K562 (cell line): ENCODE measurements around the gene SCN7A. TPM values are rescaled to one million over a fixed set of nuclear protein-coding genes. Genes with fewer than 3 reads are reported as not detected.

ENCODE experiments used
- ATAC-seq: fragments of 200-7000 bp; cut with Tn5 transposase; 3 replicates; pipeline ENCODE4 v1.9.1; 2020; ENCODE audit warnings: moderate library complexity
- BruUV-seq: library from RNA; stranded (reverse); fragments of 400-500 nt; replicated peaks from 2 replicates; lab custom pipeline; 2021; lab: Mats Ljungman, UMichigan
- CTCF ChIA-PET: fragments of 300-600 bp; formaldehyde crosslinking; extraction: SDS; loops from one replicate; lab custom pipeline; 2021; ENCODE audit warnings: low intra/inter-chr PET ratio; lab: Yijun Ruan, JAX
- POLR2A ChIA-PET: fragments of 300-600, 350-650 bp; sonication (Branson Sonifier 250); formaldehyde crosslinking; extraction: SDS; loops from one replicate; lab custom pipeline; 2021; ENCODE audit warnings: antibody characterized with exemption, inconsistent platforms; lab: Yijun Ruan, JAX
- DNase-seq, 4 experiments: peaks; one replicate each; pipeline versions ENCODE4 v3.0.0 to v3.0.0-alpha.2; 2011 to 2018; ENCODE audit warnings: low spot score in 3 of 4, mixed read lengths in 3 of 4; ENCODE audit errors: extremely low read depth in 1 of 4
- FAIRE-seq: peaks from 2 replicates; lab custom pipeline; 2011; peaks lifted over from hg19 to GRCh38; lab: Jason Lieb, UNC
- H2AFZ ChIP-seq: 2 replicates; pipeline ENCODE4 v1.6.0; 2011; ENCODE audit warnings: low read depth, low read length, control low read depth, inconsistent platforms
- H3K27ac ChIP-seq: fragments of 200-600 bp; 3 replicates; pipeline ENCODE4 v1.8.0; 2011; ENCODE audit warnings: low read depth, mild to moderate bottlenecking, control low read depth, inconsistent platforms, low read length, moderate library complexity, mixed read lengths; ENCODE audit errors: extremely low read depth
- H3K27me3 ChIP-seq, 2 experiments: fragments of 300-600 bp in 1 of 2; 2 replicates in 1 of 2; 3 replicates in 1 of 2; pipeline versions ENCODE4 v1.6.0 to v1.8.0; 2011; ENCODE audit warnings: inconsistent platforms in 2 of 2, low read length in 2 of 2, mild to moderate bottlenecking in 1 of 2, mixed read lengths in 1 of 2, moderate library complexity in 1 of 2; ENCODE audit not compliant: control insufficient read depth in 2 of 2, insufficient read depth in 2 of 2
- H3K36me3 ChIP-seq: fragments of 300-600 bp; 3 replicates; pipeline ENCODE4 v1.8.0; 2011; ENCODE audit warnings: mild to moderate bottlenecking, low read length, inconsistent platforms; ENCODE audit not compliant: control insufficient read depth, insufficient read depth
- H3K4me1 ChIP-seq, 2 experiments: fragments of 200-600 bp in 1 of 2; replicated peaks in 1 of 2; 2 replicates in 1 of 2; 3 replicates in 1 of 2; pipeline versions ENCODE4 v1.5.1 to v1.8.0; 2011; ENCODE audit warnings: inconsistent platforms in 2 of 2, low read length in 2 of 2, mild to moderate bottlenecking in 1 of 2, mixed read lengths in 1 of 2, moderate library complexity in 1 of 2; ENCODE audit not compliant: control insufficient read depth in 2 of 2, insufficient read depth in 2 of 2
- H3K4me2 ChIP-seq: 2 replicates; pipeline ENCODE4 v1.6.1; 2011; ENCODE audit warnings: low read length, control low read depth, inconsistent platforms, mixed read lengths; ENCODE audit not compliant: insufficient read depth
- H3K4me3 ChIP-seq: fragments of 200-600 bp; sonication (generic), shearing (Covaris generic); 2 replicates; pipeline ENCODE4 v1.5.1; 2016; ENCODE audit warnings: control low read depth, inconsistent platforms
- H3K79me2 ChIP-seq: fragments of 200-600 bp; 3 replicates; pipeline ENCODE4 v1.8.0; 2011; ENCODE audit warnings: low read length, inconsistent platforms; ENCODE audit not compliant: control insufficient read depth, insufficient read depth
- H3K9ac ChIP-seq, 2 experiments: 2 replicates each; pipeline versions ENCODE4 v1.6.0 to v1.6.1; 2011; ENCODE audit warnings: low read depth in 2 of 2, low read length in 2 of 2, control low read depth in 1 of 2, inconsistent platforms in 1 of 2, mild to moderate bottlenecking in 1 of 2, mixed read lengths in 1 of 2; ENCODE audit not compliant: insufficient read depth in 1 of 2
- H3K9me1 ChIP-seq: one replicate; pipeline ENCODE4 v1.6.0; 2011; ENCODE audit warnings: inconsistent platforms, mild to moderate bottlenecking, low read length, moderate library complexity; ENCODE audit not compliant: control insufficient read depth, insufficient read depth
- H3K9me3 ChIP-seq: replicated peaks from 2 replicates; pipeline ENCODE4 v1.5.1; 2011; ENCODE audit warnings: low read depth, low read length, inconsistent platforms; ENCODE audit not compliant: control insufficient read depth, insufficient read depth
- H4K20me1 ChIP-seq: replicated peaks from 2 replicates; pipeline ENCODE4 v1.6.1; 2011; ENCODE audit warnings: low read length, inconsistent platforms, mixed read lengths; ENCODE audit not compliant: control insufficient read depth, insufficient read depth
- ARHGAP35 ChIP-seq: fragments of 450-650 bp; IDR thresholded peaks from 2 replicates; pipeline ENCODE4 v1.6.1; 2018; ENCODE audit not compliant: partially characterized antibody
- CBX1 ChIP-seq: sonication (generic); IDR thresholded peaks from 2 replicates; pipeline ENCODE4 v1.6.1; 2016; ENCODE audit warnings: antibody characterized with exemption, low read depth, mild to moderate bottlenecking
- DIDO1 ChIP-seq: fragments of 450-650 bp; IDR thresholded peaks from 2 replicates; pipeline ENCODE4 v1.6.1; 2016; ENCODE audit warnings: low read depth, missing biosample characterization, missing genetic modification characterization
- E2F6 ChIP-seq, 2 experiments: IDR thresholded peaks; 2 replicates each; pipeline ENCODE4 v1.6.1; 2011; ENCODE audit warnings: borderline replicate concordance in 1 of 2, control low read depth in 1 of 2, low read depth in 1 of 2, low read length in 1 of 2, mild to moderate bottlenecking in 1 of 2, mixed read lengths in 1 of 2, moderate library complexity in 1 of 2; ENCODE audit not compliant: insufficient read depth in 1 of 2, insufficient read length in 1 of 2, poor library complexity in 1 of 2, severe bottlenecking in 1 of 2; ENCODE audit errors: extremely low read depth in 1 of 2
- ELF2 ChIP-seq: fragments of 250-450 bp; sonication (Bioruptor Pico); IDR thresholded peaks from 2 replicates; pipeline ENCODE4 v1.5.0; 2021; ENCODE audit warnings: mild to moderate bottlenecking
- HCFC1 ChIP-seq: IDR thresholded peaks from 2 replicates; pipeline ENCODE4 v1.6.1; 2012; ENCODE audit warnings: low read depth, low read length, improper control_type of control experiment
- KDM1A ChIP-seq, 2 experiments: fragments of 450-650 bp; IDR thresholded peaks; 2 replicates each; pipeline ENCODE4 v1.6.1; 2016; ENCODE audit warnings: mild to moderate bottlenecking in 2 of 2
- SMC3 ChIP-seq: conservative IDR thresholded peaks from 2 replicates; pipeline ENCODE4 v1.6.1; 2011; ENCODE audit warnings: low read depth, low read length, improper control_type of control experiment; ENCODE audit not compliant: insufficient read depth
- SRSF1 ChIP-seq: fragments of 200-400 bp; formaldehyde crosslinking; IDR thresholded peaks from 2 replicates; pipeline ENCODE4 v1.6.1; 2017; ENCODE audit warnings: mild to moderate bottlenecking, low read depth, low read length, moderate library complexity
- SUPT5H ChIP-seq: fragments of 450-650 bp; IDR thresholded peaks from 2 replicates; pipeline ENCODE4 v1.6.1; 2016
- TOE1 ChIP-seq, 2 experiments: fragments of 450-650 bp in 1 of 2; sonication (generic) in 1 of 2; formaldehyde crosslinking in 1 of 2; IDR thresholded peaks; 2 replicates each; pipeline versions ENCODE4 v1.7.1 to v1.8.0; 2016 to 2022; ENCODE audit warnings: borderline replicate concordance in 2 of 2, mild to moderate bottlenecking in 2 of 2, antibody characterized with exemption in 1 of 2, inconsistent platforms in 1 of 2, low read depth in 1 of 2, missing genetic modification reagents in 1 of 2, moderate library complexity in 1 of 2
- ZBTB7A ChIP-seq: IDR thresholded peaks from 2 replicates; pipeline ENCODE4 v1.6.1; 2011; ENCODE audit warnings: low read depth, mild to moderate bottlenecking, low read length, moderate library complexity, borderline replicate concordance; ENCODE audit not compliant: control insufficient read depth
- ZKSCAN3 ChIP-seq: fragments of 250-450 bp; sonication (Bioruptor Pico); IDR thresholded peaks from 2 replicates; pipeline ENCODE4 v1.4.0; 2020
- ZNF444 ChIP-seq: fragments of 250-450 bp; sonication (Bioruptor Pico); IDR thresholded peaks from 2 replicates; pipeline ENCODE4 v1.4.0; 2020; ENCODE audit warnings: mild to moderate bottlenecking, moderate library complexity
- ZNF589 ChIP-seq: fragments of 200-800 bp; sonication (Bioruptor generic); IDR thresholded peaks from 2 replicates; pipeline ENCODE4 v1.6.1; 2016; ENCODE audit warnings: low read depth, missing genetic modification characterization, missing compliant biosample characterization
- WGBS: fragments of 100-300 bp; shearing (Covaris generic); methylation state at CpG from one replicate; pipeline ENCODE4 v1.1.6; 2016; ENCODE audit warnings: low coverage, mixed read lengths; ENCODE audit not compliant: insufficient coverage; ENCODE audit errors: missing lambda C conversion rate; 5-methylcytosine and 5-hydroxymethylcytosine counted together
- in situ Hi-C: fragments of 300-500 bp; cut with MboI; formaldehyde crosslinking; loops from 4 replicates; pipeline ENCODE4 v1.15.0; 2018; ENCODE audit warnings: inconsistent platforms, mixed read lengths
- intact Hi-C: fragments of 100-400 bp; cut with micrococcal nuclease; formaldehyde crosslinking; loops from 2 replicates; pipeline ENCODE4 v1.14.2; 2022
- polyA plus RNA-seq, 8 experiments: library from polyadenylated mRNA; depleted of rRNA in 4 of 8; stranded (reverse) in 5 of 8; unstranded in 3 of 8; fragments of >200 nt; fragmentation: Nextera tagmentation in 2 of 8; fragmentation: Illumina TruSeq in 1 of 8; extraction: Ambion mirVana in 2 of 8; extraction: Trizol in 1 of 8; gene quantifications; 2 replicates each; pipeline versions ENCODE4 v1.2.1 to v1.2.3, GENCODE V29; 2011 to 2014; ENCODE audit warnings: inconsistent platforms in 1 of 8, missing spikeins in 1 of 8
- total RNA-seq, 7 experiments: library from RNA; depleted of rRNA in 6 of 7; stranded (reverse); fragments of >200 nt in 6 of 7; fragmentation: Illumina TruSeq in 2 of 7; extraction: Trizol in 2 of 7; gene quantifications; 2 replicates each; pipeline versions ENCODE4 v1.2.1 to v1.2.3, GENCODE V29; 2011 to 2021; ENCODE audit warnings: low replicate concordance in 1 of 7

Gene SCN7A
- total and polyA plus RNA-seq, 9 of the 15 experiments (the other 6 are each of a cell fraction or from before 2014, with no cell fraction given) = under 0.01 to 0.05 (median 0.03) TPM; not detected in 3

- TF ChIP-seq SRSF1 = no peak
- no peak for TF ChIP-seq CBX1
- no peak for TF ChIP-seq ZBTB7A
- no peak for TF ChIP-seq KDM1A (IDR thresholded peaks at IDR 0.05)
- TF ChIP-seq ARHGAP35 = no peak
- no peak for TF ChIP-seq SMC3
- no peak for TF ChIP-seq ZNF589
Measured at GRCh38 chr2:166536111-166536510, 42.1 kb upstream of the SCN7A start (continued).

- ATAC-seq (no peak), DNase-seq (no peak), FAIRE-seq (no peak)
- ChIA-PET POLR2A (interaction anchor here (0.9 kb wide), 1 partner anchor 12 kb away, joined by 3 read pairs; no protein-coding TSS in a partner anchor), CTCF (no interaction called here)
- in situ Hi-C loops (no loop called here), intact Hi-C loops (no loop called here)
- no peak for TF ChIP-seq ZNF444 (CRISPR knock-in tag)
- no peak for TF ChIP-seq SUPT5H
- no peak for TF ChIP-seq ELF2
- TF ChIP-seq DIDO1 (tag) = no peak
- TF ChIP-seq ZKSCAN3 (CRISPR knock-in tag) = no peak
- no peak for TF ChIP-seq HCFC1
- no peak for TF ChIP-seq E2F6 (IDR thresholded peaks at IDR 0.05; ENCODE audit: borderline replicate concordance in 1 of 2, extremely low read depth in 1 of 2, insufficient read depth in 1 of 2, insufficient read length in 1 of 2, low read depth in 1 of 2, low read length in 1 of 2, poor library complexity in 1 of 2, severe bottlenecking in 1 of 2)
- no peak for TF ChIP-seq TOE1 (IDR thresholded peaks at IDR 0.05; ENCODE audit: borderline replicate concordance)
- TF ChIP-seq TOE1 (CRISPR knock-in tag; IDR thresholded peaks at IDR 0.05; ENCODE audit: borderline replicate concordance, low read depth) = no peak
- H3K4me2 ChIP-seq = no peak overlapping the region
- no peak overlapping the region for H3K4me3 ChIP-seq
- no peaks in the 10 kb centered on the region for H3K79me2 ChIP-seq
- no peak overlapping the region for H2AFZ ChIP-seq
- H3K27me3 ChIP-seq = no peaks in the 10 kb centered on the region
- no peaks in the 10 kb centered on the region for H3K9me1 ChIP-seq
- 0% methylated on average over 3 of the region's 3 CpGs for WGBS
- H4K20me1 ChIP-seq = no peaks in the 10 kb centered on the region
- H3K9me3 ChIP-seq = no peaks in the 10 kb centered on the region
- no peaks in the 10 kb centered on the region for H3K36me3 ChIP-seq
- H3K9ac ChIP-seq = no peak overlapping the region
- no TSS peak for BruUV-seq
- no peaks in the 10 kb centered on the region for H3K4me1 ChIP-seq
- H3K27ac ChIP-seq = no peak overlapping the region
Measured at GRCh38 chr2:166521155-166521554, 27.1 kb upstream of the SCN7A start.
